Measurements from ENCODE around the gene OXCT1. TPM values are rescaled to one million over a fixed set of nuclear protein-coding genes. Genes with fewer than 3 reads are reported as not detected.

Gene OXCT1
- total and polyA plus RNA-seq, 2 of the 13 experiments (the other 11 are each of a cell fraction or from before 2014, with no cell fraction given) = 0.92 to 4.7 TPM

DNA sequence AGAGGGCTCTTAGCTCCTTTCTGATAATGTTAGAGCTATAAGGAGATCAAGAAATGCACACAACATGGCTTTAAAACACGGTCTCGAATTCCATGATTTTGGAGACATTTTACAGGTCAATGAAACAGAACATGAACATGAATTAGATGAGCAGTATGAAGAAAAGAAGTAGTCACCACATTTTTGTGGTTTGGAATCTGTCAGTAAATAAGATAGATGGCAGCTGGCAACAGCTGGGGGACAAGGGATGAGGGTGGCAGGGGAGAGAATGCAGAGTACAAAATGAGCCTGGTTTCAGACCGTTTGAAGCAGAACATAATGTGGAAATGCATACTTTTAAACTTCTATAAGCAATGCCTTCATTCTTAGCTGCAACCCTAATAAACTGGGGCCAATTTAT, 107.1 kb downstream of the OXCT1 start:
- FAIRE-seq = no peak
- DNase-seq (ENCODE audit: low spot score) = no peak
- Histone ChIP-seq H3K27ac (ENCODE audit: extremely low read length, insufficient read depth, low read length) (no peak overlapping the region), H3K36me3 (replicated peaks in 1 of 2; ENCODE audit: control insufficient read depth in 1 of 2, insufficient read depth in 2 of 2, low read length in 2 of 2) (no peaks in the 10 kb centered on the region), H4K20me1 (ENCODE audit: insufficient read depth, low read length) (no peaks in the 10 kb centered on the region), H3K27me3 (ENCODE audit: control insufficient read depth in 1 of 2, insufficient read depth in 2 of 2, low read length in 2 of 2) (no peaks in the 10 kb centered on the region), H3K4me3 (replicated peaks in 1 of 3; ENCODE audit: insufficient read depth in 1 of 3, low read depth in 2 of 3, low read length in 3 of 3) (no peak overlapping the region), H3K9me3 (ENCODE audit: low read length) (no peaks in the 10 kb centered on the region), H3K9ac (ENCODE audit: insufficient read depth, low read depth, low read length) (no peak overlapping the region), H3K4me2 (ENCODE audit: low read depth, low read length) (no peak overlapping the region), H3K79me2 (ENCODE audit: insufficient read depth, low read length) (no peaks in the 10 kb centered on the region), H3K4me1 (ENCODE audit: insufficient read depth, low read length) (peaks cover 6% of the 10 kb centered on the region; the same call in 1 of the 2 replicates), H2AFZ (ENCODE audit: low read length) (no peak overlapping the region)
- CTCF ChIA-PET (ENCODE audit: low intra/inter-chr PET ratio, low total read pairs) = no interaction called here
- intact Hi-C loops (cut with micrococcal nuclease; ENCODE audit: unreplicated experiment) (no loop called here), in situ Hi-C loops (cut with HindIII; ENCODE audit: extremely low pct_ligation_motif_present, low pct_unique_long_range_greater_than_20kb) (no loop called here)
- WGBS (ENCODE audit: low lambda C conversion rate) = 29% methylated on average over 3 of the region's 3 CpGs
- TF ChIP-seq HOXA9 (CRISPR knock-in tag; IDR thresholded peaks at IDR 0.05; ENCODE audit: borderline replicate concordance) = no peak
- ATAC-seq = no peak
- POLR2A ChIA-PET = no interaction called here
- BruUV-seq (replicated peaks) = no TSS peak

DNA sequence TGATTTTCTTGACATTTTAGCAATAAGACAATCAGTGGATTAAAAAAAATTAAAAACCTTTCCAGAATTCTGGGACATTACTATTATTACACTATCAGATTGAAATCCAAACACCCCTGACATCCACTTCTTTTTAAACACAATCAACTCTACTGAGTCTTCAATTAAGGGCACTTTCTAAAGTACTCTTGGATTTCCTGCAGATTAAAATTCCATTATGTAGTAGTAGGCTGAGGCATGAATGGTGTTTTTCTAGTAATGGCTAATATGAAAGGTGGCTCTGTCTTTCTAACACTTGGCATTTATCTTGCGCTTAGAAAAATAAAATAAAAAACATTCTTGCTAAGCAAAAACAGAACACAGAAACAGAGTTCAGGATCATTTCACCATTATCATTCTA, 107.8 kb downstream of the OXCT1 start:
- BruUV-seq (replicated peaks) = no TSS peak
- FAIRE-seq = no peak
- TF ChIP-seq, protein P1, sequence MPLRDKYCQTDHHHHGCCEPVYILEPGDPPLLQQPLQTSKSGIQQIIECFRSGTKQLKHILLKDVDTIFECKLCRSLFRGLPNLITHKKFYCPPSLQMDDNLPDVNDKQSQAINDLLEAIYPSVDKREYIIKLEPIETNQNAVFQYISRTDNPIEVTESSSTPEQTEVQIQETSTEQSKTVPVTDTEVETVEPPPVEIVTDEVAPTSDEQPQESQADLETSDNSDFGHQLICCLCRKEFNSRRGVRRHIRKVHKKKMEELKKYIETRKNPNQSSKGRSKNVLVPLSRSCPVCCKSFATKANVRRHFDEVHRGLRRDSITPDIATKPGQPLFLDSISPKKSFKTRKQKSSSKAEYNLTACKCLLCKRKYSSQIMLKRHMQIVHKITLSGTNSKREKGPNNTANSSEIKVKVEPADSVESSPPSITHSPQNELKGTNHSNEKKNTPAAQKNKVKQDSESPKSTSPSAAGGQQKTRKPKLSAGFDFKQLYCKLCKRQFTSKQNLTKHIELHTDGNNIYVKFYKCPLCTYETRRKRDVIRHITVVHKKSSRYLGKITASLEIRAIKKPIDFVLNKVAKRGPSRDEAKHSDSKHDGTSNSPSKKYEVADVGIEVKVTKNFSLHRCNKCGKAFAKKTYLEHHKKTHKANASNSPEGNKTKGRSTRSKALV (CRISPR knock-in tag; IDR thresholded peaks at IDR 0.05) = no peak
- TF ChIP-seq NFIB (CRISPR knock-in tag; IDR thresholded peaks at IDR 0.05; ENCODE audit: borderline replicate concordance) = no peak
- TF ChIP-seq ZNF33B (CRISPR knock-in tag; IDR thresholded peaks at IDR 0.05) = no peak
- no peak for TF ChIP-seq SATB2 (CRISPR knock-in tag; IDR thresholded peaks at IDR 0.05)
- TF ChIP-seq, protein P2, sequence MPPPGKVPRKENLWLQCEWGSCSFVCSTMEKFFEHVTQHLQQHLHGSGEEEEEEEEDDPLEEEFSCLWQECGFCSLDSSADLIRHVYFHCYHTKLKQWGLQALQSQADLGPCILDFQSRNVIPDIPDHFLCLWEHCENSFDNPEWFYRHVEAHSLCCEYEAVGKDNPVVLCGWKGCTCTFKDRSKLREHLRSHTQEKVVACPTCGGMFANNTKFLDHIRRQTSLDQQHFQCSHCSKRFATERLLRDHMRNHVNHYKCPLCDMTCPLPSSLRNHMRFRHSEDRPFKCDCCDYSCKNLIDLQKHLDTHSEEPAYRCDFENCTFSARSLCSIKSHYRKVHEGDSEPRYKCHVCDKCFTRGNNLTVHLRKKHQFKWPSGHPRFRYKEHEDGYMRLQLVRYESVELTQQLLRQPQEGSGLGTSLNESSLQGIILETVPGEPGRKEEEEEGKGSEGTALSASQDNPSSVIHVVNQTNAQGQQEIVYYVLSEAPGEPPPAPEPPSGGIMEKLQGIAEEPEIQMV (CRISPR knock-in tag; IDR thresholded peaks at IDR 0.05; ENCODE audit: low read depth) = no peak
- TF ChIP-seq ZNF263 (CRISPR knock-in tag; IDR thresholded peaks at IDR 0.05) = no peak
- no peak for TF ChIP-seq ZNF891 (CRISPR knock-in tag; IDR thresholded peaks at IDR 0.05)
- no peak for TF ChIP-seq ZNF451 (CRISPR knock-in tag; IDR thresholded peaks at IDR 0.05)
- in situ Hi-C loops (cut with HindIII; ENCODE audit: extremely low pct_ligation_motif_present, low pct_unique_long_range_greater_than_20kb) = no loop called here
- POLR2A ChIA-PET = no interaction called here
- no peak overlapping the region for H3K4me3 ChIP-seq (replicated peaks in 1 of 3; ENCODE audit: insufficient read depth in 1 of 3, low read depth in 2 of 3, low read length in 3 of 3)
- H4K20me1 ChIP-seq (ENCODE audit: insufficient read depth, low read length) = no peaks in the 10 kb centered on the region
- H3K27me3 ChIP-seq (ENCODE audit: control insufficient read depth in 1 of 2, insufficient read depth in 2 of 2, low read length in 2 of 2) = no peaks in the 10 kb centered on the region
- no peak for DNase-seq (ENCODE audit: low spot score)
- H3K9me3 ChIP-seq (ENCODE audit: low read length) = no peaks in the 10 kb centered on the region
- no peak overlapping the region for H3K27ac ChIP-seq (ENCODE audit: extremely low read length, insufficient read depth, low read length)
- intact Hi-C loops (cut with micrococcal nuclease; ENCODE audit: unreplicated experiment) = no loop called here
- H3K9ac ChIP-seq (ENCODE audit: insufficient read depth, low read depth, low read length) = no peak overlapping the region
- WGBS (ENCODE audit: low lambda C conversion rate) = 100% methylated on average over 1 of the region's 1 CpG
- H3K36me3 ChIP-seq (replicated peaks in 1 of 2; ENCODE audit: control insufficient read depth in 1 of 2, insufficient read depth in 2 of 2, low read length in 2 of 2) = no peaks in the 10 kb centered on the region
- ATAC-seq = no peak
- CTCF ChIA-PET (ENCODE audit: low intra/inter-chr PET ratio, low total read pairs) = no interaction called here
- H2AFZ ChIP-seq (ENCODE audit: low read length) = no peak overlapping the region
- H3K4me1 ChIP-seq (ENCODE audit: insufficient read depth, low read length) = peaks cover 6% of the 10 kb centered on the region; the same call in 1 of the 2 replicates
- no peaks in the 10 kb centered on the region for H3K79me2 ChIP-seq (ENCODE audit: insufficient read depth, low read length)
- no peak overlapping the region for H3K4me2 ChIP-seq (ENCODE audit: low read depth, low read length)
